ENCODE results near the gene CMSS1.

DNA sequence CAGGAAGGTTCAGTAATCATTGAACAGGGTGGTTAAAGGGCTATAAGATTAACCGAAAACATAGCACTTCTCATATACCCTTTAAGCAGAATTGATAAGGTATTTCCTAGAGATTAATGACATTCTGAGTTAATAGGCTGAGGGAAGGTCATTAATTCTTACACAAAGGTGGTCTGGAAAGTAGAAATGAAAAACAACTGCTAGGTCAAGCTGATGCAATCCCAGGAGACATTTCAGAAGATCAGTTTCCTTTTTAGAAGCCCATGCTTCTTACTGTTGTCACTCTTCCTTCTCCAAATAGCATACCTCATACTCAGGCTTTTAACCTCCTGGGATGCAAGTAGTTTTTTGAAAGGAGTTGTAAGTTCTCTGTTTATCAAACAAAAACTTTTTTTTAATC is 287.8 kb downstream of the CMSS1 start:
- TF ChIP-seq YY1 (IDR thresholded peaks at IDR 0.05; ENCODE audit: insufficient read depth, insufficient read length): no peak
- no peak for TF ChIP-seq SUZ12 (IDR thresholded peaks at IDR 0.05; ENCODE audit: extremely low read depth, insufficient read depth, insufficient read length)
